Esophagus squamous epithelium (tissue), 4 donors: ENCODE measurements around the gene PTPRZ1.

ENCODE experiments used
- POLR2A ChIP-seq, 4 donors: fragments of 450-650 bp; IDR thresholded peaks; one replicate each; pipeline ENCODE4 v1.6.1; 2017; ENCODE audit warnings: antibody characterized with exemption in 4 of 4, mild to moderate bottlenecking in 4 of 4, moderate library complexity in 3 of 4
- TF ChIP-seq, protein P1 (sequence below), 6 experiments: fragments of 450-650 bp in 4 of 6; fragments of 200-600 bp in 2 of 6; sonication (generic) in 2 of 6; IDR thresholded peaks; one replicate each; pipeline ENCODE4 v1.5.1; 2016 to 2019; ENCODE audit warnings: antibody characterized with exemption in 6 of 6, mild to moderate bottlenecking in 4 of 6, moderate library complexity in 4 of 6

DNA sequence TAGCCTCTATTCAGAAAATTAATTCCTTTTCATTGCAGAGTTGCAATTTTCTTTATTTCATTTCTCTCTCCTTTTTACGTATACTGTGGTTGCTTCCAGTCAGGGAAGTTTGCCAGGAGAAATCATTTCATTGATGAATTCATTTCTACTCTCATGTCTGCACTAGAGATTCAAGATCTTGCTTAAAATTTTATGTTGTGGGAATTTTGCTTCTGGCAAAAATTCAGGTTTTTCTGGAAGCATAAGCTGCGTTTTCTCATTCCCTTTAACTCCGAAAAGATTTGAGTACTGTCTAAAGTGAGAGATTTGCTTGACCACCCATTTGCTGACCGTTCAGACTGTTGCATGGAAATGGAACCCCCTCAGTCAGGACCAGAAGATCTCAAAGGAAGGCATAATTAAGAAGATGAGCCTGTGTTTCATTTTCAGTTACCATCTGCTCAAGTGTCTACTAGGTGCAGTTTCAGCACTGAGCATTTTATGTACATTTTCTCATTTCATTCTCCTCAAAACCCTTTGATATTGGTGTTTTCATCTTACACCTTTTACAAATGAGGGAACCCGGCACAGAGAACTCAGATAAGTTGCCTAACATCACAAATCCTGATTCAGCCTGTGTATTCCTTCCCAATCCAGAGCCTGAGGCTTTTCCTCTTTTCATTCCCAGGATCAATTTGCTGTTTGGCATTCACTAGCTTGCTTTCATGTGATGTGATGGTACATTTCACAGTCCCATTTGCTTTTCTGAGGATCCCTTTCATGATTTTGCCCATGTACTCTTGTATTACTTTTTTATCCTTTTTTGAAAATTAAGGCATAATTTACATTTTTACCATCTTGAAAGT, 3.9 kb downstream of the PTPRZ1 start:
- TF ChIP-seq, protein P1, sequence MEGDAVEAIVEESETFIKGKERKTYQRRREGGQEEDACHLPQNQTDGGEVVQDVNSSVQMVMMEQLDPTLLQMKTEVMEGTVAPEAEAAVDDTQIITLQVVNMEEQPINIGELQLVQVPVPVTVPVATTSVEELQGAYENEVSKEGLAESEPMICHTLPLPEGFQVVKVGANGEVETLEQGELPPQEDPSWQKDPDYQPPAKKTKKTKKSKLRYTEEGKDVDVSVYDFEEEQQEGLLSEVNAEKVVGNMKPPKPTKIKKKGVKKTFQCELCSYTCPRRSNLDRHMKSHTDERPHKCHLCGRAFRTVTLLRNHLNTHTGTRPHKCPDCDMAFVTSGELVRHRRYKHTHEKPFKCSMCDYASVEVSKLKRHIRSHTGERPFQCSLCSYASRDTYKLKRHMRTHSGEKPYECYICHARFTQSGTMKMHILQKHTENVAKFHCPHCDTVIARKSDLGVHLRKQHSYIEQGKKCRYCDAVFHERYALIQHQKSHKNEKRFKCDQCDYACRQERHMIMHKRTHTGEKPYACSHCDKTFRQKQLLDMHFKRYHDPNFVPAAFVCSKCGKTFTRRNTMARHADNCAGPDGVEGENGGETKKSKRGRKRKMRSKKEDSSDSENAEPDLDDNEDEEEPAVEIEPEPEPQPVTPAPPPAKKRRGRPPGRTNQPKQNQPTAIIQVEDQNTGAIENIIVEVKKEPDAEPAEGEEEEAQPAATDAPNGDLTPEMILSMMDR (IDR thresholded peaks at IDR 0.05), result no peak
- TF ChIP-seq POLR2A (IDR thresholded peaks at IDR 0.05), result no peak
